ENCODE data around the gene ITGB1BP1. TPM values are rescaled to one million over a fixed set of nuclear protein-coding genes. Genes with fewer than 3 reads are reported as not detected.

The ITGB1BP1 gene
- total RNA-seq, 1 donor from 2014 or later: 97.3 TPM

DNA sequence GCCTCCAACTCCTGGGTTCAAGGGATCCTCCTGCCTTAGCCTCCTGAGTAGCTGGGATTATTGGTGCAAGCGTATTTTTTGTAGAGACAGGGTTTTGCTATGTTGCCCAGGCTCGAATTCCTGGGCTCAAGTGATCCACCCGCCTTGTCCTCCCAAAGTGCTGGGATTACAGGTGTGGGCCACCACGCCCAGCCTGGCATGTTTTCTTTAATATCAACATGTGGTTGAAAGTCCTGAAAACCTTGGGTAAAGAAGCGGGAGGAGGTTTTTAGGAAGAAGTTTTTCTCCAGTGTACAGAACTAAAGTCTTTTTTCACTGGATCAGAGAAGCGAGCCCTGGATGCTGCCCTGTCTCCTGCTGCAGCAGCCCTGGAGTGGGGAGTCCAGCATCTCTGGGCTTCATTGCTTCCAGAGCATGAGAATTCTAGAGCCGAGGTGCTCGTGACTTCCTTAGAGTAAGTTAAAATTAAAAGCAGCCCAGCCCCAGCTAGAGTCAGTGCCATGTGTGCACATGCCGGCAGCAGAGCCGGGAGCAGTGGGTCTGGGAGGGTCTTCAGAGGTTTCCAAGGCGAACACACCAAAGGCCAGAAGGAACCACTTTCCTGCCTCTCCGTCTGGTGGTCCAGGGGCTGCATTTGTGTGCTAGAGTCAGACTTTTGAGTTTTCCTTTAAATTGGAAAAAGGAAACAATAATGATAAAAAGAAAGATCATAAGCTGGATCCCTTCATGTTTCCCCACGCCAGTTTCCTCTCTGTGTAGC, 31.2 kb downstream of the ITGB1BP1 start:
- H3K4me3 Mint-ChIP-seq (ENCODE audit: unreplicated experiment): no peak overlapping the region
- no peaks in the 10 kb centered on the region for H3K9me3 Mint-ChIP-seq (ENCODE audit: unreplicated experiment)
- peaks cover 11% of the 10 kb centered on the region for H3K27me3 Mint-ChIP-seq (ENCODE audit: unreplicated experiment)
- peak overlapping the region; percentile 24 for H3K27ac Mint-ChIP-seq (ENCODE audit: unreplicated experiment)
- TF ChIP-seq, protein P1, sequence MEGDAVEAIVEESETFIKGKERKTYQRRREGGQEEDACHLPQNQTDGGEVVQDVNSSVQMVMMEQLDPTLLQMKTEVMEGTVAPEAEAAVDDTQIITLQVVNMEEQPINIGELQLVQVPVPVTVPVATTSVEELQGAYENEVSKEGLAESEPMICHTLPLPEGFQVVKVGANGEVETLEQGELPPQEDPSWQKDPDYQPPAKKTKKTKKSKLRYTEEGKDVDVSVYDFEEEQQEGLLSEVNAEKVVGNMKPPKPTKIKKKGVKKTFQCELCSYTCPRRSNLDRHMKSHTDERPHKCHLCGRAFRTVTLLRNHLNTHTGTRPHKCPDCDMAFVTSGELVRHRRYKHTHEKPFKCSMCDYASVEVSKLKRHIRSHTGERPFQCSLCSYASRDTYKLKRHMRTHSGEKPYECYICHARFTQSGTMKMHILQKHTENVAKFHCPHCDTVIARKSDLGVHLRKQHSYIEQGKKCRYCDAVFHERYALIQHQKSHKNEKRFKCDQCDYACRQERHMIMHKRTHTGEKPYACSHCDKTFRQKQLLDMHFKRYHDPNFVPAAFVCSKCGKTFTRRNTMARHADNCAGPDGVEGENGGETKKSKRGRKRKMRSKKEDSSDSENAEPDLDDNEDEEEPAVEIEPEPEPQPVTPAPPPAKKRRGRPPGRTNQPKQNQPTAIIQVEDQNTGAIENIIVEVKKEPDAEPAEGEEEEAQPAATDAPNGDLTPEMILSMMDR (IDR thresholded peaks at IDR 0.05; ENCODE audit: unreplicated experiment): no peak
- no peak for DNase-seq (ENCODE audit: low spot score)
- H3K4me1 Mint-ChIP-seq (ENCODE audit: unreplicated experiment): peaks cover 25% of the 10 kb centered on the region
- H3K36me3 Mint-ChIP-seq (ENCODE audit: low read depth, unreplicated experiment): peaks cover 36% of the 10 kb centered on the region

DNA sequence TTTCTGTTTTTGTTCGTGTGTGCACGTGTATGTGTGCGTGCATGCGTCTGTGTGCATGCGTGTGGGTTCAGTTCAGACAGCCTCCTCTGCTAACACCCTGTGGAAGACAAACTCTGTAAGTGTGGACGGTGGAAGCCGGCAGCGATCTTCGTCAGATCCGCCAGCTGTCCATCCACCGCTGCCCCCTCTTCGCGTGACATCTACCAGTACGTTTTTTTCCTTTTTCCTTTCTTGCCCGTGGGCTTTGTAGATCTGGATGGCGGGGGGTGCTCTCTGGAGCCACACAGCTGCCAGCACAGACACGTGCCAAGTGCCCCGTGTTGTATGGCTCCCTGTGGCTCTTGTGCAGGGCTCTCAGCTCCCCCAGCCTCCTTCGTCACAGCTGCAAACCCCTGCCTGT, 32.3 kb downstream of the ITGB1BP1 start:
- H3K27me3 Mint-ChIP-seq (ENCODE audit: unreplicated experiment): peaks cover 8% of the 10 kb centered on the region
- H3K4me1 Mint-ChIP-seq (ENCODE audit: unreplicated experiment): peaks cover 25% of the 10 kb centered on the region
- no peak overlapping the region for H3K27ac Mint-ChIP-seq (ENCODE audit: unreplicated experiment)
- H3K36me3 Mint-ChIP-seq (ENCODE audit: low read depth, unreplicated experiment): peaks cover 34% of the 10 kb centered on the region
- DNase-seq (ENCODE audit: low spot score): no peak
- H3K4me3 Mint-ChIP-seq (ENCODE audit: unreplicated experiment): peak overlapping the region; percentile 32
- TF ChIP-seq, protein P1 (IDR thresholded peaks at IDR 0.05; ENCODE audit: unreplicated experiment): no peak
- H3K9me3 Mint-ChIP-seq (ENCODE audit: unreplicated experiment): no peaks in the 10 kb centered on the region

DNA sequence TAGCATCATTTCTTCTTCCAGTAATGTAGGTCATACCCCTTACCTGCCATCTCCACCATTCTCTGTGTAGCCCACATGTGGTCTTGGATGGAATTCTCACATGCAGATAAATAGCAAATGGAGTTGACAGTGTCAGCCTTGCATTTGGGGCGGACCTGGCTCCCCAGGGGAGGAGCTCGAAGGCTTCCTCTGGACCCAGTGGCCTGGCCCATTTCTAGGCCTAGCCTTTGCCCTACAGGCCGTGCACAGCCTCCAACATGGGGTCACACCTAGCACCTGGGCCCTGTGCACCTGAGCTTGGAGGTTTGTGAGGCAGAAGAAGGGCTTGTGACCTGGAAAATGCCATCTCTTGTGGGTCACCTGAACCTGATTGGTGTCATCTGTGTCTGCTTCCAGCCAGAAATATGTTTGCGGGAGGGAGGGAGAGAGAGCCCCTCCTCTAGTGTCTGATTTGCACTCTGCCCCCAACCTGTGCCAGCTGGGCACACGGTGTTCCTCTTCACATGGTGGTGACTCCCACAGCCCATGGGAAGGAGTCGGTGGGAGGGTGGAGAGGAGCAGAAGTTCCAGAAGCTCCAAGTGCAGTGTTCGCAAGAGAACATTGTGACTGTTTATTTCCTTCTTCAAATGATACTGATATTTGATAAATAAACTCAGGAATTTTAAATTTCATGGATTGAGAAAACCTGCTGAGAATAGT, 33.0 kb downstream of the ITGB1BP1 start:
- H3K36me3 Mint-ChIP-seq (ENCODE audit: low read depth, unreplicated experiment): peaks cover 34% of the 10 kb centered on the region
- H3K4me1 Mint-ChIP-seq (ENCODE audit: unreplicated experiment): peaks cover 25% of the 10 kb centered on the region
- TF ChIP-seq, protein P1 (IDR thresholded peaks at IDR 0.05; ENCODE audit: unreplicated experiment): no peak
- no peak for DNase-seq (ENCODE audit: low spot score)
- H3K27ac Mint-ChIP-seq (ENCODE audit: unreplicated experiment): no peak overlapping the region
- H3K4me3 Mint-ChIP-seq (ENCODE audit: unreplicated experiment): no peak overlapping the region
- peaks cover 8% of the 10 kb centered on the region for H3K27me3 Mint-ChIP-seq (ENCODE audit: unreplicated experiment)
- H3K9me3 Mint-ChIP-seq (ENCODE audit: unreplicated experiment): no peaks in the 10 kb centered on the region

DNA sequence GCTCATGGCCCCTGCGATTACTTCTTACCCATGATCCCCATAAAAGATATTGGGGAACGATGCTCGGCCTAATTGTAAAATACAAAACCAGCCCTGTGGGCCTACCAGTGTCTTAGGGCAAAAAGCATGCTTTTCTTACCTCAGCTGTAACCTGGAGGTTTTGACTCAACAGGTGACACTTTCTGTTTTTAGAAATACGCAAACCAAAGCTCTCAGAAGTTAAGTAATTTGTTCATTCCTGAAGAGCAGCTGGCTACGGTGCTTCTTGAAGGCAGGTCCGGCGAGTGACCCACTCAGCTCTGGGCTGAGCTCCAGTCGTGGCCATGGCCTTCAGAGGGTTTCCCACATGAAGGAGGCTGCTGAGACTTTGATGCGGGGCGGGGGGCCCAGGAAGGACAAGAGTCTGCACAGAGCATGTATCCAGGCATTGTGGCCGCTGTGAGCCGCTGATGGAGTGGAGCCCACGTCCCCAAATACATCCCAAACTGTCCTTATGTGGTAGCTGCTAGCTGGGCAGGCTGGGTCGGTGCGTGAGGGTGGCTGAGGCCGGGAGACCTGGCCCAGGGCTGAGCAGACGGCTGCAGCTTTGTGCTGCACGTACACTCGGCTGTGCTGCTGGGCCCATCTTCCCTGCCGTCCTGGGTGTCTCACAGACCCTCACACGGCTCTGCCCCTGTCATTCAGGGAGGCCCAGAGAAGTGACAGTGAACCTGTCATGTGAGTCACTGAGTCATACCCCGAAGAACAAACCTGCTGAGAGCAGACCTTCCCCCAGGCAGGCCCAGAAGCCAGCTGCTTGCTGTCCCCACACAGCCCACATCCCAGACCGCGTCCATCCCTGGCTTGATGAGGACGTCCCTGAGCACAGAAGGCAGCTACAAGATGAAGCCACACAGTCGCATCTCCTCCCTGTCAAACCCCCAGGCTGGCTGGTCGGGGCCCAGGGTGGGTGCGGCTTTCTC, 34.1 kb downstream of the ITGB1BP1 start:
- H3K9me3 Mint-ChIP-seq (ENCODE audit: unreplicated experiment): no peaks in the 10 kb centered on the region
- TF ChIP-seq, protein P1 (IDR thresholded peaks at IDR 0.05; ENCODE audit: unreplicated experiment): no peak
- H3K36me3 Mint-ChIP-seq (ENCODE audit: low read depth, unreplicated experiment): peaks cover 29% of the 10 kb centered on the region
- no peak for DNase-seq (ENCODE audit: low spot score)
- H3K4me1 Mint-ChIP-seq (ENCODE audit: unreplicated experiment): peaks cover 25% of the 10 kb centered on the region
- peaks cover 7% of the 10 kb centered on the region for H3K27me3 Mint-ChIP-seq (ENCODE audit: unreplicated experiment)
- H3K4me3 Mint-ChIP-seq (ENCODE audit: unreplicated experiment): peak overlapping the region; percentile 38
- no peak overlapping the region for H3K27ac Mint-ChIP-seq (ENCODE audit: unreplicated experiment)
